Measurements from ENCODE around the gene GALNT7. TPM values are rescaled to one million over a fixed set of nuclear protein-coding genes. Genes with fewer than 3 reads are reported as not detected.

Gene GALNT7
- total RNA-seq, 2 experiments from 2014 or later, result 21.6 to 23.6 TPM

GRCh38 chr4:173252024-173252935, 83.7 kb downstream of the GALNT7 start:
- H3K9me3 Mint-ChIP-seq, result peaks cover 2% of the 10 kb centered on the region
- DNase-seq, result no peak
- CTCF ChIA-PET, result no interaction called here
- H3K36me3 Mint-ChIP-seq (ENCODE audit: low read depth), result no peaks in the 10 kb centered on the region
- POLR2A ChIA-PET, result no interaction called here
- no peak overlapping the region for H3K27ac Mint-ChIP-seq
- H3K4me1 Mint-ChIP-seq, result no peaks in the 10 kb centered on the region
- no peak overlapping the region for H3K4me3 Mint-ChIP-seq
- no peaks in the 10 kb centered on the region for H3K27me3 Mint-ChIP-seq

GRCh38 chr4:173253561-173253960, 85.0 kb downstream of the GALNT7 start:
- no peak for DNase-seq
- CTCF ChIA-PET, result no interaction called here
- Mint-ChIP-seq H3K36me3 (ENCODE audit: low read depth) (no peaks in the 10 kb centered on the region), H3K4me3 (no peak overlapping the region), H3K9me3 (no peaks in the 10 kb centered on the region), H3K27me3 (no peaks in the 10 kb centered on the region), H3K4me1 (no peaks in the 10 kb centered on the region), H3K27ac (no peak overlapping the region)
- POLR2A ChIA-PET, result no interaction called here

GRCh38 chr4:173254646-173255045, 86.0 kb downstream of the GALNT7 start:
- H3K4me1 Mint-ChIP-seq, result no peaks in the 10 kb centered on the region
- H3K27ac Mint-ChIP-seq, result no peak overlapping the region
- POLR2A ChIA-PET, result no interaction called here
- H3K9me3 Mint-ChIP-seq, result no peaks in the 10 kb centered on the region
- no peaks in the 10 kb centered on the region for H3K27me3 Mint-ChIP-seq
- no peaks in the 10 kb centered on the region for H3K36me3 Mint-ChIP-seq (ENCODE audit: low read depth)
- CTCF ChIA-PET, result no interaction called here
- no peak for DNase-seq
- H3K4me3 Mint-ChIP-seq, result no peak overlapping the region

- no peaks in the 10 kb centered on the region for H3K27me3 Mint-ChIP-seq
- no peaks in the 10 kb centered on the region for H3K9me3 Mint-ChIP-seq
- no peak overlapping the region for H3K27ac Mint-ChIP-seq
- DNase-seq, result no peak
- H3K4me3 Mint-ChIP-seq, result no peak overlapping the region
- no peaks in the 10 kb centered on the region for H3K4me1 Mint-ChIP-seq
- ChIA-PET POLR2A (no interaction called here), CTCF (interaction anchor here (0.7 to 2.0 kb wide), 5 partner anchors 10 to 253 kb away, joined by 3 to 15 read pairs (median 6); no protein-coding TSS in a partner anchor)
- H3K36me3 Mint-ChIP-seq (ENCODE audit: low read depth), result no peaks in the 10 kb centered on the region
Observed at GRCh38 chr4:173256825-173257224, 88.2 kb downstream of the GALNT7 start.

GRCh38 chr4:173257732-173258717, 89.4 kb downstream of the GALNT7 start:
- Mint-ChIP-seq H3K27me3 (no peaks in the 10 kb centered on the region), H3K27ac (no peak overlapping the region), H3K4me1 (no peaks in the 10 kb centered on the region), H3K4me3 (no peak overlapping the region), H3K36me3 (ENCODE audit: low read depth) (no peaks in the 10 kb centered on the region), H3K9me3 (no peaks in the 10 kb centered on the region)
- ChIA-PET POLR2A (no interaction called here), CTCF (interaction anchor here (0.7 to 2.0 kb wide), 10 partner anchors 9 to 255 kb away, joined by 3 to 15 read pairs (median 3); no protein-coding TSS in a partner anchor)
- peak; percentile 67 for DNase-seq

- H3K36me3 Mint-ChIP-seq (ENCODE audit: low read depth), result no peaks in the 10 kb centered on the region
- peaks cover under 1% of the 10 kb centered on the region for H3K4me1 Mint-ChIP-seq
- H3K27ac Mint-ChIP-seq, result no peak overlapping the region
- no peak overlapping the region for H3K4me3 Mint-ChIP-seq
- ChIA-PET POLR2A (no interaction called here), CTCF (interaction anchor here (1.0 to 2.0 kb wide), 3 partner anchors 8 to 245 kb away, joined by 3 to 15 read pairs (median 6); no protein-coding TSS in a partner anchor)
- no peaks in the 10 kb centered on the region for H3K27me3 Mint-ChIP-seq
- no peak for DNase-seq
- H3K9me3 Mint-ChIP-seq, result no peaks in the 10 kb centered on the region
Observed at GRCh38 chr4:173258866-173259265, 90.3 kb downstream of the GALNT7 start.

- Mint-ChIP-seq H3K4me1 (peaks cover 5% of the 10 kb centered on the region), H3K36me3 (ENCODE audit: low read depth) (no peaks in the 10 kb centered on the region), H3K27me3 (no peaks in the 10 kb centered on the region), H3K4me3 (no peak overlapping the region), H3K27ac (no peak overlapping the region), H3K9me3 (no peaks in the 10 kb centered on the region)
- ChIA-PET POLR2A (no interaction called here), CTCF (no interaction called here)
- no peak for DNase-seq
Observed at GRCh38 chr4:173259310-173259709, 90.7 kb downstream of the GALNT7 start.

GRCh38 chr4:173261052-173261451, 92.4 kb downstream of the GALNT7 start:
- POLR2A ChIA-PET, result no interaction called here
- no peak for DNase-seq
- Mint-ChIP-seq H3K4me1 (peaks cover 17% of the 10 kb centered on the region), H3K27me3 (no peaks in the 10 kb centered on the region), H3K27ac (no peak overlapping the region), H3K4me3 (no peak overlapping the region), H3K9me3 (no peaks in the 10 kb centered on the region), H3K36me3 (ENCODE audit: low read depth) (no peaks in the 10 kb centered on the region)
- CTCF ChIA-PET, result no interaction called here

- H3K4me1 Mint-ChIP-seq, result peaks cover 17% of the 10 kb centered on the region
- DNase-seq, result no peak
- H3K4me3 Mint-ChIP-seq, result no peak overlapping the region
- POLR2A ChIA-PET, result no interaction called here
- no peaks in the 10 kb centered on the region for H3K27me3 Mint-ChIP-seq
- H3K36me3 Mint-ChIP-seq (ENCODE audit: low read depth), result no peaks in the 10 kb centered on the region
- CTCF ChIA-PET, result no interaction called here
- H3K9me3 Mint-ChIP-seq, result no peaks in the 10 kb centered on the region
- H3K27ac Mint-ChIP-seq, result no peak overlapping the region
Observed at GRCh38 chr4:173262375-173262774, 93.8 kb downstream of the GALNT7 start.

- no peaks in the 10 kb centered on the region for H3K27me3 Mint-ChIP-seq
- H3K4me3 Mint-ChIP-seq, result no peak overlapping the region
- CTCF ChIA-PET, result interaction anchor here (1.5 kb wide), 1 partner anchor 250 kb away, joined by 3 read pairs; no protein-coding TSS in a partner anchor
- H3K4me1 Mint-ChIP-seq, result peaks cover 17% of the 10 kb centered on the region
- POLR2A ChIA-PET, result no interaction called here
- no peaks in the 10 kb centered on the region for H3K9me3 Mint-ChIP-seq
- no peaks in the 10 kb centered on the region for H3K36me3 Mint-ChIP-seq (ENCODE audit: low read depth)
- peak overlapping the region; percentile 44 for H3K27ac Mint-ChIP-seq
- DNase-seq, result no peak
Observed at GRCh38 chr4:173264245-173264644, 95.6 kb downstream of the GALNT7 start.

- Mint-ChIP-seq H3K9me3 (no peaks in the 10 kb centered on the region), H3K4me3 (no peak overlapping the region), H3K27me3 (no peaks in the 10 kb centered on the region), H3K4me1 (peaks cover 17% of the 10 kb centered on the region), H3K27ac (peak overlapping the region; percentile 44), H3K36me3 (ENCODE audit: low read depth) (no peaks in the 10 kb centered on the region)
- ChIA-PET POLR2A (no interaction called here), CTCF (interaction anchor here (0.6 kb wide), 1 partner anchor 298 kb away, joined by 3 read pairs; no protein-coding TSS in a partner anchor)
- peak; percentile 53 for DNase-seq
Observed at GRCh38 chr4:173264684-173265185, 96.1 kb downstream of the GALNT7 start.

- Mint-ChIP-seq H3K9me3 (no peaks in the 10 kb centered on the region), H3K27ac (no peak overlapping the region), H3K27me3 (no peaks in the 10 kb centered on the region), H3K4me1 (peaks cover 17% of the 10 kb centered on the region), H3K4me3 (no peak overlapping the region), H3K36me3 (ENCODE audit: low read depth) (no peaks in the 10 kb centered on the region)
- no peak for DNase-seq
- POLR2A ChIA-PET, result no interaction called here
- CTCF ChIA-PET, result no interaction called here
Observed at GRCh38 chr4:173265751-173266150, 97.1 kb downstream of the GALNT7 start.

- H3K4me1 Mint-ChIP-seq, result peaks cover 17% of the 10 kb centered on the region
- H3K27me3 Mint-ChIP-seq, result no peaks in the 10 kb centered on the region
- no peaks in the 10 kb centered on the region for H3K36me3 Mint-ChIP-seq (ENCODE audit: low read depth)
- H3K9me3 Mint-ChIP-seq, result no peaks in the 10 kb centered on the region
- DNase-seq, result no peak
- POLR2A ChIA-PET, result no interaction called here
- CTCF ChIA-PET, result interaction anchor here (0.6 to 1.9 kb wide), 3 partner anchors 9 to 20 kb away, joined by 3 to 6 read pairs (median 4); no protein-coding TSS in a partner anchor
- H3K4me3 Mint-ChIP-seq, result no peak overlapping the region
- no peak overlapping the region for H3K27ac Mint-ChIP-seq
Observed at GRCh38 chr4:173267711-173268110, 99.1 kb downstream of the GALNT7 start.

Data from activated CD4-positive, alpha-beta T cell treated with anti-CD3 and anti-CD28 coated beads, Interleukin-2, amount 10 ng/mL, durations not matched to agents 7 days and 5 days (primary cell).